GM18526 (cell line): ENCODE results near the gene USP32.

Experiments used
- POLR2A ChIP-seq: IDR thresholded peaks from 3 replicates; pipeline ENCODE4 v1.6.1; 2011; ENCODE audit not compliant: insufficient read length; ENCODE audit errors: extremely low read depth

Gene USP32

DNA sequence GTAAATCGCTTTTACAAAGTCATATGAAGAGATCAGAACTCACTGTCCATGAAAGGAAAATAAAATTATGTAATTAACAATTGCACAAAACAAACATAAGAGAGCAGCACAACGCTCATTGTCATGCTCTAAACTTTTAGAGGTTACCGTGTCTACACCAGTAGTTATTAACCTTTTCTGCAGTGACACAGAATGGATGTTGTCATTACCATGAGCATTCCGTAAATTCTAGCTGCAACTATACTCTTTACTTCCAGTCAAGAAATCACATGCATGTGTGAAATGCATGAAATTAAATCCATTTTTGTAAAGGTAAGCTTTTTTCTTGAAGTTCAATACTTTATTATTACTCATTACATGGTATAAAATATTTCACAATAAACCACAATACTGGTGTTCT, 38.2 kb downstream of the USP32 start:
- no peak for TF ChIP-seq POLR2A

DNA sequence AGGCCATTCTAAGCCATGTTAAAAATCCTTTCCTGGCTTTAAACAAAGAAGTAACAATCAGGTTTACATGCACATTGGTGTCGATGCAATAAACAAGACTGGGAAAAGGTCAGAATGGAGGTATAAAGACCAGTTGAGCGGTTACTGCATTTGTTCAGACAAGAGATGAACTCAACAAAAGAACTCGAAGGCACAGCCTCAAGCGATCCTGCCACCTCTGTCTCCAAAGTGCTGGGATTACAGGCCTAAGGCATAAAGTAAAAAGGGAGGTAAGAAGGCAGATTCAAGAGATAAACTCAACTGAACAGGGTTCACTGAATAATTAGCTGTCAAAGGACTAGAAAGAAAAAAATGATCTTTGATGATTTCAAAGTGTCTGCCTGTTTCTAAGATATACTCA, 39.4 kb downstream of the USP32 start:
- no peak for TF ChIP-seq POLR2A

DNA sequence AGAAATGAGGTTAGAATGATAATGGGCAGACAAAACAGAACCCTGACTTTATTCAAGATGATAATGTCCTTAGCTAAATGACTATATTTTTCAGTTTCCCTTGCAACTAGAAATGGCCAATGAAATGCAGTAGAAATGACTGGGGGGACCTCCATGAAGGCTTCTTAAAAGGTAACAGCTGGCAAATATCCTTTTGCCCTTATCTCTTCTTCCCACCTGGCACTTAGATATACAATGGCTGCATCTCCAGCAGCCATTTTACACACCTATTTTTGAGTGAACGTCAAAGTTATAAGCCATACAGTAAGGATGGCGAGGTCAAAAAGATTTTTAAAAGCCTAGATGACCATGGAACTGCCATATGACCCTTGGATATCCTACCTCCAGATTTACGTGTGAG, 39.9 kb downstream of the USP32 start:
- TF ChIP-seq POLR2A = no peak

DNA sequence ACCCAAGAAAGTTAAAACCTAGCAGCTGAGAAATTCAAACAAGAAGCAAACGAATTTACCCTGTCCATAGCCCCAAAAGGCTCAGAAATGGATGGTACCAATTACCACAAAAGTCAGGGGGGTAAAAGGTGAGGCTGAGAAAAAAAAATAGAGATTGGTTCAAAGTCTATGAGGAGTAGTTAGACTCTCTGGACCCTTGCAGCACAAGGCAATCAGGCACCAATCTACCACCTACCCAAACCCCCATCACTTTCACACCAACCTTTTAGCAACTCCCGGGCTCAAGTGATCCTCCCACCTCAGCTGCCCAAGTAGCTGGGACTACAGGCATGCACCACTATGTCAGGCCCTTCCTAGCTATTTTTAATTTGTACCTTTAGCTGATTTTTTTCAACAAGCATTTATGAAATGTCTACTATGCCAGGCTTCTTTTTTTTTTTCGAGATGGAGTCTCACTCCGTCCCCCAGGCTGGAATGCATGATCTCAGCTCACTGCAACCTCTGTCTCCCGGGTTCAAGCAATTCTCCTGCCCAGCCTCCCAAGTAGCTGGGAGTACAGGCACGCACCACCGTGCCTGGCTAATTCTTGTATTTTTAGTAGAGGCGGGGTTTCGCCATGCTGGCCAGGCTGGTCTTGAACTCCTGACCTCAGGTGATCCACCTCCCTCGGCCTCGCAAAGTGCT, 40.8 kb downstream of the USP32 start:
- TF ChIP-seq POLR2A = no peak

DNA sequence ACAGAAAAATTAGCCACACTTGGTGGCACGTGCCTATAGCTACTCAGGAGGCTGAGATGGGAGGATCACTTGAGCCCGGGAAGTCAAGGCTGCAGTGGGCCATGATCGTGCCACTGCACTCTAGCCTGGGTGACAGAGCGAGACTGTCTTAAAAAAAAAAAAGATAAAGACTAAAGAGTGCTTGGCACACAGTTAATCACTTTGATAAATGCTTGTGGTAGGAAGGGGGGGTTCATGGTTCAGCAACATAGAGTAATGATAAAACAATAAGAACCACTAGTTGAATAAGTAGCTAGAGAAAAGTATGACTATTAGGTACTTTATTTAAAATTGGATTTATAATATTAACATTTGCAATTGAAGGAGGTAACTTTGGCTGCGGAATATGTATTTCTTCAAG, 43.3 kb downstream of the USP32 start:
- no peak for TF ChIP-seq POLR2A

DNA sequence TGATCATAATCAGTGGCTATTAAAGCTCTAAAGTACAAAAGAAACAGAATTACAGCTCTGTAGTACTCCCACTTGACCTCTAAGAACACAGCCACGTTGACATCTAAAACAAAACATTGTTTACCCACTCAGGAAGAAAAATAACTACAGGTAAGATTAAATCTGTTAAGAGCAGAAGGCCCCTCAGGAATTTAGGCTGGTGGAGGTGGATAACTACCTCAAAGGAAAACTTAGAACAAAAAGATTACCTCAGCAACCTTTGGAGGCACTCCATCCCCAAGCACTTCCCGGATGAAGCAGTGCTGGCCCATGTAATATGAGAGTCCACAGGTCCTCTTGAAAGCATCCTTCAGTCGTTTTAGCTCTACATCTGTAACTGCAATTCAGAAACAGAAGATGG, 46.7 kb downstream of the USP32 start:
- TF ChIP-seq POLR2A = no peak

DNA sequence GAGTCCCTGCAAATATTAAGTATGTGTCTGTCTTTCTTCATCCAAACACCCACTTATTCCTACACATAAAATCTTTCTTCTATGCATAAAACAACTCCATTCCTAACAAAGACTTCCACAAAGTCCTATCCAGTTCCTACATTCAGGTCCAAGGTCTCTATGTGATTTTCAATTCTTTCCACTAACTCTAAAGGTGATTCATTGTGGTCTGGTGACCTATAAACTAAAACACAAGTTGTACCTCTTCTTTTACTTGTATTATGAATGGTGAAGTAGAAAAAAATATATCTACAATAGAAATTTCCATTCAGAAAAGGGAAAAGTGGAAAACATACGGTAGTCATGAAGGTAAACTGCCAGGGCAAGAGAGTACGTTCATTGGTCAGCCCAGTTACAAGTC, 56.6 kb downstream of the USP32 start:
- no peak for TF ChIP-seq POLR2A

DNA sequence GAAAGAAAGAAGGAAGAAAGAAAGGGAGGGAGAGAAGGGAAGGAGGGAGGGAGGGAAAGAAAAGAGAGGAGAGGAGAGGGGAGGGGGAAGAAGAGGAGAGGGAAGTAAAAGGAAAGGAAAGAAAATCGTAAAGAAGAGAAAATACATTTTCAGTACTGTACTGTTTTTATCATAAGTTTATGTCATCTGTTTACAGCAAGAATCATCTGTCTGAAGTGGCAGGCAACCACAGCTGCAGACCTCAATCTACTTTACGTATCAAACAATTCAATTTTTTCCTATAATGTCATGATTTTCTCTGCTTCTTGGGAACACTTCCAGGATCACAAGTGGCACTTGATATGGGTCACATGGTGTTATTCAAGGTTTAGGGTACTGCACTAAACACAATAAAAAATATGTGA, 58.3 kb downstream of the USP32 start:
- TF ChIP-seq POLR2A = no peak

DNA sequence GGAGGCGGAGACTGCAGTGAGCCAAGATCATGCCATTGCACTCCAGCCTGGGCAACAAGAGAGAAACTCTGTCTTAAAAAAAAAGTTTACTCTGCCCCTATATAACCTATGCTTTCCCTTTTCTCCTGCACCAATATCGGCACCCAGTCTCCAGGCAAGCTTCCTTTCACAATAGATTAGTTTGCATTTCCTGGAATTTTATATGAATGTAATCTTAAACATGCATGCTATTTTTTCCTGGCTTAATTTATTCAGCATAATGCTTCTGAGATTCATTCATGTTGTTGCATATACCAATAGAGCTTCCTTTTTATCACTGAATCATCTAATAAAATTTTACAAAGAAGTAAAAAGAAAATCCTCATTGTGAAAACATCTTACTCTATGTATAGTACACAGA, 59.4 kb downstream of the USP32 start:
- no peak for TF ChIP-seq POLR2A

DNA sequence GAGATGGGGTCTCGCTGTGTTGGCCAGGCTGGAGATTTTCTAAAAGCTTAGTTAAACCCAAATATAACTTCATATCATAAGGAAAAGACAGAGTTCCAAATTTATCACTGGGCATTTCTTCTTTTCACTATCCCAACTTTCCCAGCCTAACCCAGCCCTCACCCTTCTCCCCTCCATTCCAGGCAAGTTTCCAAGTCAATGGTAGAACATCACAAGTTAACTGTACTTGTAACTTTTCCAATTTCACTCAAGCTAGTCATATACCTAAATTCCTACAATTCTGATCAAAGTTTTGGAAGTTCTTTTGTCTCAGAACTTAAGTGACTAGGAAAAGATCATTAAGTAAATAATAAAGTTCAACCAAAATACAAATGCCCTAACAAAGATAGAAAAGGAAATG, 61.2 kb downstream of the USP32 start:
- TF ChIP-seq POLR2A = no peak

DNA sequence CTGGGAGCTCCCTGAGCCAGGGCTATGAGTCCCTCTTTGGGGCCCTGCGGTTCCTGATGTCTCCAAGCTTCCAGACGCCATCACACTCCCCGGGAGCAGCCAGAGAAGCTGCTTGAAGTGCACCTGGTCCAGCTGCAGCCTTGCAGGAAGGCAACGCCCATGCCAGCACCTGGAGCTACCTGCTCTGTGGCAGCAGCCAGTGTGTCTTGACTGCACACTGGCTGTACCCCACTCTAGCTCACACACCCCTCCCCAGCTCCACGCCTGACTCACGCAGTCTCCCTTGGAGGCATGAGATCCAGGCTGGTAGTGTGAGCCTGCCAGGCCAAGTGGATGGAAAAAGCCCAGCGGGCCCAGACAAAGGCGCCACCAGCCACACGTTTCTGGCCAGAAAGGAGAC, 63.3 kb downstream of the USP32 start:
- no peak for TF ChIP-seq POLR2A

DNA sequence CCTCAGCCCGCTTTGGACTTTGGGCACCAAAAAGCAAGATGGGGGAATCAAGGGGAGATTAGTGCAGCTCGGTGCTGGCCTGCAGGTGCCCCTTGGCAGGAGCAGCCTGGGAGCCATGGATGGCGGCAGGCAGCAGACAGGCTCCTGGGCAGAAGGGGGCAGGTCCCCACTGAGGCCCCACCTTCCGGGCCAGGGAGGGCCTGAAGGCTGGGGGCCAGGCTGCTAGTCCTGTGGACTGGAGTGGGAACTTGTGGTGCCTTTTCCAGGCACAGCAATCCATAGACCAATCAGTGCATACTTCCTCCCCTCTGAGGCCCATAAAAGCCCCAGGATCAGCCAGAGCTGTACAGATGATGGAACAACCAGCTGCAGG, 64.0 kb downstream of the USP32 start:
- no peak for TF ChIP-seq POLR2A

DNA sequence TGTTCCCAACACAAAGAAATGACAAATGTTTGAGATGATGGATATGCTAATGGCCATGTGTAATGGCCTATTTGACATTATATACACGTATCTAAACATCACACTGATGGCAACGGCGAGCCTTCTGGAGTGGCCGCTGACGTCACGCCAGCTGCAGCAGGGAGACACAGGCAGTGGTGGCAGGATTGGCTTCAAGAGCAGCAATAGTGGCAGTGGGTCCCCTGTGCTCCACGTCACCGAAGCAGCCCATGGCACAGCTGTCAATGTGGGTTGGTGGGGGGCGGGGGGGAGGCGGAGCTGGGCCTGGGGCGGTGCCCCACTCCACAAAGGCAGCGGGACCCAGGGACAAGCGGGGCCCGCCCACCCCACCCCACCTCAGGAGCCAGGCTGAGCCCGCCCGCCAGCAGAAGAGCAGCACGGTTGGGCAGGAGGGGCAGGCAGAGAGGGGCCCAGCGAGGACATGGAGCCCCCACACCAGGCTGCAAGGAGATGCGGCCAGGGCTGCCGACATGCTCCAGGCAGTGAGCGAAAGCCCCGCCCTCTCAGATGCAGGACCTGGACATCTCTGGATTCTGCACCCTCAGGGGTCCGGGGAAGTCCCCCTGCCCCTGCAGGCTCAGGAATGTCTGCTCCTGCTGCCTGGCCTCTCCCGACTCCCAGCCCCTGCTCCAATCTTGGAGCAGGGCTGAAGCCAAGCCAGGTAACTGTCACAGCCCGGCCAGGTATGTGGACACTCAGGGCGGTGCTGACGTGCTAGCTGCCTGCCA, 64.6 kb downstream of the USP32 start:
- no peak for TF ChIP-seq POLR2A

DNA sequence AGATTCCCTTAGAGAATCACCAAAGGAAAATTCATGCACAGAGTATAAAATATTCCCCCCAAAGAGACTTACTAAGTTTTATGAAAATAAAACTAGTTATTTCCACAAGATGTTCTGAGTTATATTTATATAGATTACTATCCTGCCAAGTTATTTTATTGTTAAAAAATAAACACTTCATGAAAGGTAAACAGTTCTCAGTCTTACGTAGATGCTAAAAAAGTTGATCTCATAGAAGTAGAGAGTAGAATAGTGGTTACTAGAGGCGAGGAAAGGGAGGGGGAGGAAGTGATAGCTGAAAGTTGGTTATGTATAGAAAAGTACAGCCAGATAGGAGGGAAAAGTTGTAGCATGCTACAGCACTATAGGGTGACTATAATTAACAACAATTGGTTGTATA, 65.2 kb downstream of the USP32 start:
- no peak for TF ChIP-seq POLR2A

DNA sequence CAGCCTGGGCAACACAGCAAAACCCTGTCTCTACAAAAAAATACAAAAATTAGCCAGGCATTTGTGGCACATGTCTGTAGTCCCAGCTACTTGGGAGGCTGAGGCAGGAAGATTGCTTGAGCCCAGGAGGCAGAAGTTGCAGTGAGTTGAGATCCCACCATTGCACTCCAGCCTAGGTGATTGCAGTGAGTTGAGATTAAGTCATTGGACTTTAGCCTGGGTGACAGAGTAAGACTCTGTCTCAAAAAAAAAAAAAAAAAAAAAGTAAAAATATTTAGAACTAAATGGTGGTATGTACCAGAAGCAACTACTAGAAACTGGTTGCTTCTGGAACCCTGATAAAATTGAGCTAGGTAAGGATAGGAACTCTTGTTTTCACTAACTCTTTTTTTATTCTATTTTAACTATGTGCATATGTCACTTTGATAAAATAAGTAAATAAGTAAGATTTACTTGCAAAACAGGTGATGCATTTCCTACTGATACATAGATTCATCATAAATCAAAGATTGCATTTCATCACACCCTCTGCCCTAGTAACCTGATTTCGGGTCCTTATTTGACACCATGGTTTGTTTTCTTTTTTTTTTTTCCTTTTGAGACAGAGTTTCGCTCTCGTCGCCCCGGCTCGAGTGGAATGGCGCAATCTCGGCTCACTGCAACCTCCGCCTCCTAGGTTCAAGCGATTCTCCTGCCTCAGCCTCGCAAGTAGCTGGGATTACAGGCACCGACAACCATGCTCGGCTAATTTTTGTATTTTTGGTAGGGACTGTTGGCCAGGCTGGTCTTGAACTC, 66.0 kb downstream of the USP32 start:
- TF ChIP-seq POLR2A = no peak

DNA sequence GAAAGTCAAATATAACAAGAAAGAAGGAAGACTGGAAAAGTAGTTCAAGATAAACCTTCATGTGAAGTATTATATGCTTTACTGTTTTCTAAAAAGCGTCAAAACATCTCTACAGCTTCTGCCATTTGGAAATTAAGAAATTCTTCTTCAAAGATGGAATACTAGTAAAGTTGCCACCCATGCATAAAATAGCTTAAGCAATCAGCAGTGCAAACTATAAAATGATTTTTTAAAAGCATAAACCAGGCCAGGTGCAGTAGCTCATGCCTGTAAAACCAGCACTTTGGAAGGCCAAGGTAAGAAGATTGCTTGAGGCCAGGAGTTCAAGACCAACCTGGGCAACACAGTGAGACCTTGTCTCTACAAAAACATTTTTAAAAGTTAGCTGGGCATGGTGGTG, 68.2 kb downstream of the USP32 start:
- TF ChIP-seq POLR2A = no peak

DNA sequence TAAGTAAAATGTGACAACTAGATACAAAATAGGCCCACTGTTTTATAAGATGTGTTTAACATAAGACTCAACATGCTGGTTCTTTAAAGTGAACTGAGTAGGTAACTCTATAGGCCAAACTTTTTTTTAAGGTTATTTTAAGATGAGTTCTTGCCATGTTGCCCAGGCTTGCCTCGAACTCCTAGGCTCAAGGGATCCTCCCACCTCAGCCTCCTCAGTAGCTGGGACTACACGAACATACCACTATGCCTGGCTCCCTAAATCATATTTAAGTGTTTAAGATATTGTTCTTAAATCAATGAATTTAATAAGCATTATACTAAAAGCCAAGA, 69.9 kb downstream of the USP32 start:
- no peak for TF ChIP-seq POLR2A
